HFF-Myc (cell line): ENCODE measurements around the gene MPP2.
"Not testable (repeated sequence)": the region's sequence is repeated elsewhere in the genome, so short reads cannot be mapped to it uniquely, and the experiment has no call there.

Source experiments
- DNase-seq: peaks from one replicate; pipeline ENCODE4 v3.0.0-alpha.2; 2011; ENCODE audit warnings: low read depth; ENCODE audit errors: extremely low read depth
- H3K4me3 ChIP-seq: replicated peaks from 2 replicates; pipeline ENCODE4 v1.5.1; 2011; ENCODE audit warnings: low read depth, mild to moderate bottlenecking, control low read depth, low read length
- TF ChIP-seq, protein P1 (sequence below): IDR thresholded peaks from 2 replicates; pipeline ENCODE4 v1.5.1; 2012; ENCODE audit warnings: mild to moderate bottlenecking, low read depth, low read length, control low read depth; ENCODE audit errors: missing control alignments

The MPP2 gene

DNA sequence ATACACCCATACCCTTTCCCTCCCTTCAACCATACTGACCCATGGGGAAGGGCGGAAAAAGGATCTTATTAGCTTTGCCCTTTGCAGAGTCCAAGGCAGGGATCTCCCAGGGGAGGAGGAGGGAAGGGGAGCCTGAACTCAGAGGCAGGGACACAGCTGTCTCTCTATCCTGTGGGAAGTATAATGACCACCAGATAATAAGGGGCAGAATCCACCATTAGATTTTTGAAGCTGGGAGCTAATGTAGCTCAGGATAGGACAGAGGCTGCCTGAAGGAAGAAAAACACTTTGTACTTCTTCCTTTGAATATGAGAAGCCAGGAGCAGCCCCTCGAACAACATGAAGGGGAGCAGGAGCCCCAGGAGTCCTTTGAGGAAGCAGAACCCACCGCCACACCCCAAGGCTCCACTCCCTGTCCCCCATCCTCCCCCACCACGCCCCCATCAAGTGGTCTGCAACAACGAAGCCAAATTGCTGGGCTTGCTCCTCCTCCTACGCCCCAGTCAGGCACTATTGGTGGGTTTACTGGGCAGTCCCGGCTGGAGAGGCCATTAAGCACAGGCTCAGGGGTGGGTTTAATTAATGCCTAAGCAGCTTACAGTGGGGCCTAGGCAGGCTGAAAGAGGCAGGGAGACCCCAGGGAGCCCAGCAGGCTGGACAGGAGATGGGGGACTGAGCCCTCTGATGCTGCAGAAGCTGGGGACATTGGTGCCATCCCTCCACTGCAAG, 5.3 kb downstream of the MPP2 start:
- H3K4me3 ChIP-seq = no peak overlapping the region
- TF ChIP-seq, protein P1, sequence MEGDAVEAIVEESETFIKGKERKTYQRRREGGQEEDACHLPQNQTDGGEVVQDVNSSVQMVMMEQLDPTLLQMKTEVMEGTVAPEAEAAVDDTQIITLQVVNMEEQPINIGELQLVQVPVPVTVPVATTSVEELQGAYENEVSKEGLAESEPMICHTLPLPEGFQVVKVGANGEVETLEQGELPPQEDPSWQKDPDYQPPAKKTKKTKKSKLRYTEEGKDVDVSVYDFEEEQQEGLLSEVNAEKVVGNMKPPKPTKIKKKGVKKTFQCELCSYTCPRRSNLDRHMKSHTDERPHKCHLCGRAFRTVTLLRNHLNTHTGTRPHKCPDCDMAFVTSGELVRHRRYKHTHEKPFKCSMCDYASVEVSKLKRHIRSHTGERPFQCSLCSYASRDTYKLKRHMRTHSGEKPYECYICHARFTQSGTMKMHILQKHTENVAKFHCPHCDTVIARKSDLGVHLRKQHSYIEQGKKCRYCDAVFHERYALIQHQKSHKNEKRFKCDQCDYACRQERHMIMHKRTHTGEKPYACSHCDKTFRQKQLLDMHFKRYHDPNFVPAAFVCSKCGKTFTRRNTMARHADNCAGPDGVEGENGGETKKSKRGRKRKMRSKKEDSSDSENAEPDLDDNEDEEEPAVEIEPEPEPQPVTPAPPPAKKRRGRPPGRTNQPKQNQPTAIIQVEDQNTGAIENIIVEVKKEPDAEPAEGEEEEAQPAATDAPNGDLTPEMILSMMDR = no peak
- DNase-seq = no peak

DNA sequence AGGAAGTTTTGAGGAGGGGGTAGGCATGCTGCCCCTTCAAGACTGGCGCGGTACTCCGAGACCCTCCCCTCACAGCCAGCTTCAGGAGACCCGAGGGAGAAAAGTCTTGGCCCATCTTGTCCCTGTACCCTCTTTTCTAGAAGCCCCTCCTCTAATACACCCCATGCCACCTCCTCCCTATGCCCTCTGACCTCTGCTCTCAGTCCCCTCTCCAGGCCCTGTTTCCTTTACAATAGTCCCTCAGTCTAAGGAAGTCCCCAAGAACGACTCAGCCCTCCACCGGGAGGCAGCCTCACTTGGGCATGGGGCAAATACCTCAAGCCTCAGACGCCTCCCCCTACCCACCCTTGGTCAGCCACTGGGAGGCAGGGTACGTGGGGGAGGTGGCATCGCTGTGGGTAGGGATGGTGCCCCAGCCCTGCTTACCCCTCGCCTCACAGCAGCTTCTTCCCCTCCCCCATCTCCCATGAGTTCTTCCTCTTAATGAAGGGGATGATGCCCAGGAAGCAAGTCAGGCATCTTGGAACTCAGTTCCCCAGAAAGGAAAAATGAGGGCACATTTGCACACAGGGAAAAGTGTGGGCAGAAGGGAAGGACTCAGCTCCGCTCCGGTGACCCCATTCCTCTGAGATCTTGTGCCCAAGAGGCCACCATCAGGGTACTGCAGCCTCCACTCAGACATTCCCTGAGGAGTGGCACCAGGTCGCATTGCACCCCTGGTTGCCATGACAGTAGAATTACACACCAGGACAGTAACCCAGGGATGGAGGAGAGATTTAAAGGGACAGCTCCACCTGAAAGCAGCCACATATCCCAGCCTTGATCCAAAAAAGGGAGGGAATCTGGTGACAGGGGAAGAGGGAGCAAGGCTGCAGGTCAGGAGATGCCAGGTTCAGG, 6.2 kb downstream of the MPP2 start:
- peak overlapping the region; percentile 25 for H3K4me3 ChIP-seq
- TF ChIP-seq, protein P1 = no peak
- no peak for DNase-seq

DNA sequence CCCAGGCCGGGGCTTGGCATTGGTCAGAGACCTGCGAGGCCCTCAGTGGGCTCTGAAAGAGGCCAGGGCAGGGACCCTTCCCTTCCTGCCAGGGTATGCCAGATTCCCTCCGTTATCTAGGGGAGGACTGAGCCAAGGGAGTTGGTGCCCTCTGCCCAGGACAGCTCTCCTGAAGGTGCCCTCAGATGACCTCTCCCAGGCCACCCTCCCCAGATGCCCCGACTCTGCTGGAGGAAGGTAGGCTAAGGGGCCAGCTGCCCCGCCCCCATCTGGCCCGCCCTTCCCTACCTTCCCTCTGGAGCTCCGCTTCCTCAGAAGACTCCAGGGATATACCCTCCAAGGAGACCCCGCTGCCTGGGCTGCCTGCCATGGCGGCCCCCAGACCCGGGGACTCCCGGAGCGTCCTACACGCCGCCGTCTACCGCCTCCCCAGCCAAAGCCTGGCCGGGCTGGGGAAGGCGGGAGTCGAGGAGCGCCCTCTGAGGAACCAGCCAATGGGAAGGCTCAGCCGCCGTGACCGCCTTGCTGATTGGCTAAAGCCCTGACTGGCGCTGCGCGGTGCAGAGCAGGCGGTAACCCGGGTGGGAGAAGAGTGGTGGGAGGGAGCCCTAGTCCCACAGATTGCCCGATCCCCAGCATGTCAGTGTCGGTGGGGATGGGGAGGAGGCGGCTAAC, 7.0 kb downstream of the MPP2 start:
- H3K4me3 ChIP-seq = peak overlapping the region; percentile 25
- DNase-seq = no peak
- TF ChIP-seq, protein P1 = no peak

DNA sequence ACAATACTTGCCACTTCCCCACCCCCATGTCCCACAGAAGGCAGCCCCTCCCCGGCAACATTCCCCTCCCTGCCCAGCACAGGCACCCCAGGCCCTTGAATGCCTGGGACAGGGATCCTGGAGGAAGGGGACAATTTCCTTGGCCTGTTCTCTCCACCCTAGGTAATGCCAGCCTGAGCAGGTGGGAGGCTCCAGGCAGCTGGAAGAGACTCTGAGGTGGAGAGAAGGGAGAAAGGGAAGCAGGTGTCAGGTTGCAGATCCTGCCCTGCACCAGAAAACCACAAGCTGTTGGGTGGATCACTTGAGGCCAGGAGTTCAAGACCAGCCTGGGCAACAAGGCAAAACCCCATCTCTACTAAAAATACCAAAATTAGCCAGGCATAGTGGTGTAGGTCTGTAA, 8.9 kb downstream of the MPP2 start:
- no peak for DNase-seq

DNA sequence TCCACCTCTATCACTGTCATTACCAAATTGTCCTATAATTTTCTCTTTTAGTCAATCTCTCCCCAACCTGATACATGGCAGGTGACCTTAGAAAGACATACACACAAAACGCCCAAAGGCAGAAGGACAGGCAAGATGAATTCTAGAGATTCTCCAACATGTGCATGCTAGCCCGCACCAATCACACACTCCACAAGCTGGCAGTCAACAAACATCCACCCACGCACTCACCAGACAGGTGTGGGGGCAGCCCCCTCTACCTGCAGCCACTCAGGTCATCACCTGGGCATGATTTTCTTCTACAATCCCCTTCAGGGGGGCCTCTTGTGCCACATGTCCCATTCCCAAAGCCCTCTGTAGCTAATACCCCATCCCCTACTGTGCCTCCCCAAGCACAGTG, 9.5 kb downstream of the MPP2 start:
- DNase-seq = no peak
- TF ChIP-seq, protein P1 = no peak
- H3K4me3 ChIP-seq = no peak overlapping the region

More for the DNA sequence above, 8.9 kb downstream of the MPP2 start:
- TF ChIP-seq, protein P1 = no peak
- H3K4me3 ChIP-seq = no peak overlapping the region

DNA sequence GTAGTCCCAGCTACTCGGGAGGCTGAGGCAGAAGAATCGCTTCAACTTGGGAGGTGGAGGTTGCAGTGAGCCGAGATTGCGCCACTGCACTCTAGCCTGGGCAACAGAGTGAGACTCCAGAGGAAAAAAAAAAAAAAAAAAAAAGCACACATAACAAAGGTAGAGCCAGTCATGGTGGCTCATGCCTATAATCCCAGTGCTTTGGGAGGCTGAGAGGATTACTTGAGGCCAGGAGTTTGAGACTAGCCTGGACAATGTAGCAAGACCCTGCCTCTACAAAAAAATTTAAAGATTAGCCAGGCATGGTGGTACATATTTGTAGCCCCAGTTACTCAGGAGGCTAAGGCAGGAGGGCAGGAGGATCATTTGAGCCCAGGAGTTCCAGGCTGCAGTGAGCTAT, 12.8 kb downstream of the MPP2 start:
- DNase-seq, H3K4me3 ChIP-seq: not testable (repeated sequence)

DNA sequence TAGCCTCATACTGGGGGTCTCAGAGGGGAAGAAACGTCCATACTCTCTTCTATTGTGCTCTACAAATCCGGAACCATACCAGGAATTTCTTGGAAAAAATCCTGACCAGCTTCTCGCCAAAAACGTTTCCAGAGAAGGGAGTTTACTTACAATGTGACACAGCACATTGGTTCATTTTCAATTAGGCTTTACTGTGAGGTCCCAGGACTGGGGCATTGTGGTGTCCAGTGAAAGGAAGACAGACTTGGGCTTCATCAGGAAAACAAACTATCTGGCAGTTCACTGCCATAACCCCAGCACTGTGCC, 14.7 kb downstream of the MPP2 start:
- no peak overlapping the region for H3K4me3 ChIP-seq
- DNase-seq = no peak
- TF ChIP-seq, protein P1 = no peak
